ENCODE results near the gene DDX47. TPM values are rescaled to one million over a fixed set of nuclear protein-coding genes. Genes with fewer than 3 reads are reported as not detected.

The DDX47 gene
- 26.7 TPM for total RNA-seq
- long read RNA-seq, transcript DDX47-202 (12 exons, 1,817 nt): major isoform, 24 of 25 reads
- long read RNA-seq, partial matches to known transcripts: 0 of 25 reads
- long read RNA-seq, other reads (novel, unspliced or antisense): 0 of 25 reads

GRCh38 chr12:12813120-12814101 lies at the start of gene DDX47:
DDX47 (plus strand) TSS chr12:12813346; CDS start chr12:12813368, 22 bp downstream.
- DNase-seq: peak; percentile 97
- TF ChIP-seq, protein P1, sequence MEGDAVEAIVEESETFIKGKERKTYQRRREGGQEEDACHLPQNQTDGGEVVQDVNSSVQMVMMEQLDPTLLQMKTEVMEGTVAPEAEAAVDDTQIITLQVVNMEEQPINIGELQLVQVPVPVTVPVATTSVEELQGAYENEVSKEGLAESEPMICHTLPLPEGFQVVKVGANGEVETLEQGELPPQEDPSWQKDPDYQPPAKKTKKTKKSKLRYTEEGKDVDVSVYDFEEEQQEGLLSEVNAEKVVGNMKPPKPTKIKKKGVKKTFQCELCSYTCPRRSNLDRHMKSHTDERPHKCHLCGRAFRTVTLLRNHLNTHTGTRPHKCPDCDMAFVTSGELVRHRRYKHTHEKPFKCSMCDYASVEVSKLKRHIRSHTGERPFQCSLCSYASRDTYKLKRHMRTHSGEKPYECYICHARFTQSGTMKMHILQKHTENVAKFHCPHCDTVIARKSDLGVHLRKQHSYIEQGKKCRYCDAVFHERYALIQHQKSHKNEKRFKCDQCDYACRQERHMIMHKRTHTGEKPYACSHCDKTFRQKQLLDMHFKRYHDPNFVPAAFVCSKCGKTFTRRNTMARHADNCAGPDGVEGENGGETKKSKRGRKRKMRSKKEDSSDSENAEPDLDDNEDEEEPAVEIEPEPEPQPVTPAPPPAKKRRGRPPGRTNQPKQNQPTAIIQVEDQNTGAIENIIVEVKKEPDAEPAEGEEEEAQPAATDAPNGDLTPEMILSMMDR (IDR thresholded peaks at IDR 0.05; ENCODE audit: borderline replicate concordance): peak; percentile 97
- intact Hi-C loops (cut with micrococcal nuclease): no loop called here
- Histone ChIP-seq H3K4me3 (peak within 1 kb of the TSS; percentile 94), H3K36me3 (peaks cover 6% of the 10 kb centered on the region), H3K27me3 (ENCODE audit: low read depth) (no peaks in the 10 kb centered on the region), H3K27ac (replicated peaks) (peak within 1 kb of the TSS; percentile 74), H3K4me1 (peaks cover 64% of the 10 kb centered on the region), H3K9me3 (replicated peaks) (no peaks in the 10 kb centered on the region)

GRCh38 chr12:12764824-12765223 lies 48.3 kb upstream of the DDX47 start:
- Histone ChIP-seq H3K4me3 (no peak overlapping the region), H3K9me3 (replicated peaks) (peaks cover 7% of the 10 kb centered on the region), H3K27me3 (ENCODE audit: low read depth) (no peaks in the 10 kb centered on the region), H3K27ac (replicated peaks) (no peak overlapping the region), H3K36me3 (no peaks in the 10 kb centered on the region), H3K4me1 (no peaks in the 10 kb centered on the region)
- DNase-seq: no peak
- intact Hi-C loops (cut with micrococcal nuclease): no loop called here
- TF ChIP-seq, protein P1 (IDR thresholded peaks at IDR 0.05; ENCODE audit: borderline replicate concordance): no peak

GRCh38 chr12:12770262-12770661 lies 42.9 kb upstream of the DDX47 start:
- Histone ChIP-seq H3K9me3 (replicated peaks) (peaks cover 23% of the 10 kb centered on the region), H3K36me3 (no peaks in the 10 kb centered on the region), H3K27ac (replicated peaks) (no peak overlapping the region), H3K4me3 (no peak overlapping the region), H3K27me3 (ENCODE audit: low read depth) (no peaks in the 10 kb centered on the region), H3K4me1 (no peaks in the 10 kb centered on the region)
- no peak for DNase-seq
- TF ChIP-seq, protein P1 (IDR thresholded peaks at IDR 0.05; ENCODE audit: borderline replicate concordance): no peak
- intact Hi-C loops (cut with micrococcal nuclease): no loop called here

GRCh38 chr12:12774791-12775190 lies 38.4 kb upstream of the DDX47 start:
- intact Hi-C loops (cut with micrococcal nuclease): no loop called here
- no peak for DNase-seq
- H3K27me3 ChIP-seq (ENCODE audit: low read depth): no peaks in the 10 kb centered on the region
- peaks cover 16% of the 10 kb centered on the region for H3K9me3 ChIP-seq (replicated peaks)
- peaks cover 15% of the 10 kb centered on the region for H3K4me1 ChIP-seq
- H3K4me3 ChIP-seq: no peak overlapping the region
- H3K27ac ChIP-seq (replicated peaks): no peak overlapping the region
- no peaks in the 10 kb centered on the region for H3K36me3 ChIP-seq
- TF ChIP-seq, protein P1 (IDR thresholded peaks at IDR 0.05; ENCODE audit: borderline replicate concordance): no peak

- H3K27me3 ChIP-seq (ENCODE audit: low read depth): no peaks in the 10 kb centered on the region
- DNase-seq: no peak
- no peak overlapping the region for H3K27ac ChIP-seq (replicated peaks)
- H3K4me3 ChIP-seq: no peak overlapping the region
- TF ChIP-seq, protein P1 (IDR thresholded peaks at IDR 0.05; ENCODE audit: borderline replicate concordance): no peak
- intact Hi-C loops (cut with micrococcal nuclease): no loop called here
- peaks cover 18% of the 10 kb centered on the region for H3K4me1 ChIP-seq
- H3K36me3 ChIP-seq: no peaks in the 10 kb centered on the region
- peaks cover 1% of the 10 kb centered on the region for H3K9me3 ChIP-seq (replicated peaks)
Observed at GRCh38 chr12:12776261-12776660, 36.9 kb upstream of the DDX47 start.
